ENCODE data around the gene LMLN. TPM values are rescaled to one million over a fixed set of nuclear protein-coding genes. Genes with fewer than 3 reads are reported as not detected.

Gene LMLN
- total and polyA plus RNA-seq, 2 of the 13 experiments (the other 11 are each of a cell fraction or from before 2014, with no cell fraction given) = 1.2 to 1.8 TPM

- TF ChIP-seq ZNF567 (CRISPR knock-in tag; IDR thresholded peaks at IDR 0.05; ENCODE audit: borderline replicate concordance) (no peak), JUND (CRISPR knock-in tag; IDR thresholded peaks at IDR 0.05) (no peak), ATF6 (CRISPR knock-in tag; conservative IDR thresholded peaks at IDR 0.05) (no peak), ZXDC (CRISPR knock-in tag; IDR thresholded peaks at IDR 0.05) (0 out of 2 replicates have a peak, but pooled peaks have one; percentile 71), KDM4B (CRISPR knock-in tag; IDR thresholded peaks at IDR 0.05) (no peak), ELF4 (CRISPR knock-in tag; IDR thresholded peaks at IDR 0.05; ENCODE audit: borderline replicate concordance) (no peak), SMYD3 (CRISPR knock-in tag; IDR thresholded peaks at IDR 0.05) (no peak), KDM5B (CRISPR knock-in tag; IDR thresholded peaks at IDR 0.05; ENCODE audit: borderline replicate concordance) (no peak), MZF1 (CRISPR knock-in tag; IDR thresholded peaks at IDR 0.05; ENCODE audit: borderline replicate concordance) (no peak), CHCHD3 (CRISPR knock-in tag; IDR thresholded peaks at IDR 0.05) (no peak), ZFP37 (CRISPR knock-in tag; IDR thresholded peaks at IDR 0.05; ENCODE audit: borderline replicate concordance) (no peak), ZNF543 (CRISPR knock-in tag; IDR thresholded peaks at IDR 0.05) (no peak), ZNF281 (CRISPR knock-in tag; IDR thresholded peaks at IDR 0.05; ENCODE audit: borderline replicate concordance) (no peak), RXRB (CRISPR knock-in tag; IDR thresholded peaks at IDR 0.05; ENCODE audit: borderline replicate concordance) (no peak), POGK (CRISPR knock-in tag; conservative IDR thresholded peaks at IDR 0.05) (peak; percentile 55; the same call in 1 of the 2 replicates), WIZ (CRISPR knock-in tag; IDR thresholded peaks at IDR 0.05) (no peak), NR1H2 (CRISPR knock-in tag; IDR thresholded peaks at IDR 0.05; ENCODE audit: borderline replicate concordance, low read depth) (no peak), ZNF12 (CRISPR knock-in tag; IDR thresholded peaks at IDR 0.05) (no peak), NFE2L1 (CRISPR knock-in tag; IDR thresholded peaks at IDR 0.05; ENCODE audit: borderline replicate concordance) (0 out of 2 replicates have a peak, but pooled peaks have one; percentile 6)
Observed at GRCh38 chr3:197960694-197961581, 921 bp downstream of the LMLN start (continued).

Data from HepG2 (cell line).